GM15510 (cell line): Measurements from ENCODE around the gene MYO5B.

Source experiments
- POLR2A ChIP-seq: IDR thresholded peaks from 3 replicates; pipeline ENCODE4 v1.6.1; 2011; ENCODE audit warnings: borderline replicate concordance; ENCODE audit not compliant: insufficient read length; ENCODE audit errors: extremely low read depth

Gene MYO5B

DNA sequence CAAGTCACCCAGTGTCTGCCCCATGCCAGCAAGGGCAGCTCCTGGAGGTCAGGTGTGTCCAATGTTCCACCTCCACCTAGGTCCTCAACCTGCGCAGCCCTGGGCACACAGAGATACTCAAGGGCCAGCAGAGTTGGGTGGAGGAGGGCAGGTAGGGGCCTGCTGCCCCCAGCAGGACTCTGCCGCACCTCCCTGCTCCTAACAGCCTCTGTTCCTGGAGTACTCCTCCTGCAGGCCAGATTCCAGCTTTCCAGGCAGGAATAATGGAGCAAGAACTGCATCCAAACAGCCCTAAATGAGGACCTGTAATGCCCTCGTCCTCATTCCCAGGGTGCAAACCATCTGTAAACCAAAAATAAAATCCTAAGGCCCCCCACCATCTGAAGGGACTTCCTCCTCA lies 337.2 kb downstream of the MYO5B start:
- no peak for TF ChIP-seq POLR2A

DNA sequence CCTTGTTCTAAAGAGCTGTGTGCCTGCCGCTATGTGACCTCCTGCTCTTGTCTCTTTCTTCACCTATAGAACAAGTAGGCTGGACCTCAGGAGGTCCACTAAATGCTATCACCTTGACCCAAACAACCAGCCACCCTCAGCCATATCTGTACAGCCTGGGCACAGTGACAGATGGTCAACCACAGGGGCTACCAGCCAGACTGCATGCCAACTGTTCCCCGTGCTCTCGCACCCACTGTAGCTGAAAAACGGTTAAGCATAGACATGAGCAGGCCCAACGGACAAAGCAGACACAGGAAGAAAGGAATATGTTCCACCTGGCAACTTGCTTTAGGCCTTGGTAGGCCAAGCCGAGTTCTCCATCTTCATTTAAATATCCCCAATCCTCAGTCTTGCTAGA lies 338.5 kb downstream of the MYO5B start:
- no peak for TF ChIP-seq POLR2A

DNA sequence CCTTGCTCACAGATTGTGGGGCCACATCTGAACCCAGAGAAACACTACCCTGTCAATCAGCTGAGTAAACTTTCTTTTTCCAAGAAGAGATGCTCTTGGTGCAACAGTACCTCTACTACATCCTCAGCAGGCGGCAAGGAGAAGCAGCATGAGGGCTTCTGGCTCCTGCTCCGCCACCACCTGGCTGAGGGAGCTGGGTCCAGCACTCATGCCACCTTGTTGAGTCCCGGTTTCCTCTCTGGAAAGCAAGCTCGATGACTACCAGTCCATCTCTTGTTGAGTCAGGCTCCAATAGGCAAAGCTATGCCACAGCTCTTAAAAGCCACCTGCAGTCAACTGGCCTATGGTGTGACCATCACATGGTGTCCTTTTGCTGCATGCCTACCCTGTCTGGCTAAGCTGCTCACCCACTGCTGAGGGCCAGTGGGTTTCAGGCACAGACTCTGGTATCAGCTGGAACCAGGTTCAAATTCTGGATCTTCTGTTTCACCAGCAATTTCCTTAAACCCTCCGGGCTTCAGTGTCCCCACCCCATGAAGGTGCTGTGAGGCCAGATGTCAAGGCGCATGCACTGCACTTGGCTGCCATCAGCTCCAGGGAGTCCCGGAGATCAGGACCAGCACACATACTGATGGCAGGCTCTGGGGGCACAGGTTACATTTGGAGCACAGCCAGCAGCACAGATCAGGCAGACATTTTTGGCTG lies 339.1 kb downstream of the MYO5B start:
- no peak for TF ChIP-seq POLR2A

DNA sequence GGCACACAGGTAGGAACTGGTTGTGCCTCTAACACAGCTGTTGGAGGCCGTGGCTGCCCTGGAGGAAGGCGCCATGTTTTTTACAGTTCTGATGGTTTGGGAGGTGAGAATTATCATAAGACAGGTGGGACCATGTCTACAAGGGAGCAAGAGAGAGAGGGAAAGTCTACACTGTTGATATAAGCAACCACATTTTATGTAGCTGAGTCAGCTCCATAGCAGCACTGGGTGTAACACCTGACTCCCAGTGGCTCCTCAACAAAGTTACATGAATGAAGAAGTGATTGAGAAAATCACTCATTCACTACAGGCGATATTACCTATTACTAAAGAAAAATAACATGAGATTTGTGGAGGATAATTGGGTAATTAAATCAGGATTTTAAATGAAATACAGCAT lies 340.3 kb downstream of the MYO5B start:
- no peak for TF ChIP-seq POLR2A

- TF ChIP-seq POLR2A = no peak
Measured at GRCh38 chr18:49853436-49853835, 341.5 kb downstream of the MYO5B start.

DNA sequence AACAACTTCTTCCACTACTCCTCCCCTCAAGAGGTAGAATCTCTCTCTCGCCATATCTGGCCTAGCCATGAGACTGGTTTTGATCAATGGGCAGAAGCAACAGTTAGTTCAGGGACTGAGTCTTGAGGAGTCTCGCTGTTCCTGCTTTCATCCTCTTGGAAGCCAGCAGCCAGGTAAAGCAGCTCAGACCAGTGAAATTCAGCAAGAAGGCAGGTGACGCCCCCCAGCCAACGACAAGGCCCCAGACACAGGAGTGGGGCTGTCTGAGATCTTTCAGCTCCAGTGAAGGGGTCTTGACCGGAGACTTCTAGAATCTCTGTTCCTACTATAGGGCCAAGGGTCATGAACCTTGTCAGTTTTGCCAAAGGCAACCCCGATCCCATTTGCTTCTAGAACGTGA lies 341.9 kb downstream of the MYO5B start:
- TF ChIP-seq POLR2A = no peak

GRCh38 chr18:49851624-49852023 lies 343.3 kb downstream of the MYO5B start:
- no peak for TF ChIP-seq POLR2A

DNA sequence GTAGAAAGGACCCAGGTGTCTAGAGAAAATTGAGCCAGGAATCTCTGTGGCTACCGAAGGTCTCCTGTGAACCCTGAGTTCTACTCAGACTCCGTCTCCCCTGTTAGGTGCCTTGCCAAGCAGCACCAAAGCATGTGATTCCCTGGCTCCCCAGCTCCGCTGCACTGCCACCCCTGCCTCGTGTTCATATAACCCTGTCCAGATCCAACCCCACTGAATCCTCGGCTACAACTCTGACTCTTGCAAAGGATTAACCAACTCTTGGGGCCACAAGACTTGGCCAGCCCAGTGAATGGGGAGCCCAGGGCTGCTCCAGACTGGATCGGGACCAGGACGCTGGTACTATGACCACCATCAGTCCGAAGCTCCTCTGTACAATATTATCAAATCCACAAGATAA lies 344.3 kb downstream of the MYO5B start:
- no peak for TF ChIP-seq POLR2A

GRCh38 chr18:49849331-49850217 lies 345.4 kb downstream of the MYO5B start:
- TF ChIP-seq POLR2A = no peak

GRCh38 chr18:49848115-49848514 lies 346.8 kb downstream of the MYO5B start:
- TF ChIP-seq POLR2A = no peak

GRCh38 chr18:49847524-49847923 lies 347.4 kb downstream of the MYO5B start:
- TF ChIP-seq POLR2A = no peak

- no peak for TF ChIP-seq POLR2A
Measured at GRCh38 chr18:49846718-49847470, 348.1 kb downstream of the MYO5B start.

GRCh38 chr18:49846361-49846662 lies 348.6 kb downstream of the MYO5B start:
- no peak for TF ChIP-seq POLR2A

- TF ChIP-seq POLR2A = no peak
Measured at GRCh38 chr18:49845629-49846360, 349.2 kb downstream of the MYO5B start.

- TF ChIP-seq POLR2A = no peak
Measured at GRCh38 chr18:49844903-49845302, 350.0 kb downstream of the MYO5B start.
